GM23338 (cell line): Measurements from ENCODE around the gene RIBC2. TPM values are rescaled to one million over a fixed set of nuclear protein-coding genes. Genes with fewer than 3 reads are reported as not detected.

ENCODE experiments used
- ATAC-seq: fragments of 200-7000 bp; cut with Tn5 transposase; 3 replicates; pipeline ENCODE4 v1.9.1; 2020
- DNase-seq: peaks from one replicate; pipeline ENCODE4 v3.0.0-alpha.2; 2015; ENCODE audit warnings: low spot score
- H2AFZ ChIP-seq: fragments of 200-600 bp; sonication (generic); 2 replicates; pipeline ENCODE4 v1.8.0; 2016; ENCODE audit warnings: antibody characterized with exemption, mild to moderate bottlenecking, moderate library complexity
- H3F3A ChIP-seq: fragments of 200-600 bp; sonication (generic); replicated peaks from 2 replicates; pipeline ENCODE4 v1.8.0; 2017; ENCODE audit warnings: antibody characterized with exemption, mixed run types, low read depth
- H3K27ac ChIP-seq: fragments of 200-600 bp; sonication (generic); 2 replicates; pipeline ENCODE4 v1.6.1; 2016; ENCODE audit warnings: low read depth
- H3K27me3 ChIP-seq: fragments of 200-600 bp; sonication (generic); 2 replicates; pipeline ENCODE4 v1.8.0; 2016; ENCODE audit warnings: mild to moderate bottlenecking, mixed run types, moderate library complexity; ENCODE audit not compliant: insufficient read depth
- H3K36me3 ChIP-seq: fragments of 200-600 bp; sonication (generic); 2 replicates; pipeline ENCODE4 v1.8.0; 2016; ENCODE audit warnings: mild to moderate bottlenecking; ENCODE audit not compliant: insufficient read depth
- H3K4me1 ChIP-seq: fragments of 200-600 bp; sonication (generic); 2 replicates; pipeline ENCODE4 v1.8.0; 2016; ENCODE audit warnings: mild to moderate bottlenecking, moderate library complexity; ENCODE audit not compliant: insufficient read depth
- H3K4me2 ChIP-seq: fragments of 200-600 bp; sonication (generic); 2 replicates; pipeline ENCODE4 v1.7.1; 2017; ENCODE audit warnings: mixed run types
- H3K4me3 ChIP-seq: fragments of 200-600 bp; sonication (generic); 2 replicates; pipeline ENCODE4 v1.6.1; 2016; ENCODE audit warnings: mixed run types
- H3K79me2 ChIP-seq: fragments of 200-600 bp; sonication (generic); replicated peaks from 2 replicates; pipeline ENCODE4 v1.8.0; 2017; ENCODE audit warnings: mild to moderate bottlenecking; ENCODE audit not compliant: insufficient read depth
- H3K9me2 ChIP-seq: fragments of 200-600 bp; sonication (generic); 2 replicates; pipeline ENCODE4 v1.8.0; 2017; ENCODE audit not compliant: insufficient read depth
- H4K20me1 ChIP-seq: fragments of 200-600 bp; sonication (generic); replicated peaks from 2 replicates; pipeline ENCODE4 v1.8.0; 2017; ENCODE audit warnings: mild to moderate bottlenecking; ENCODE audit not compliant: insufficient read depth
- H3K27ac Mint-ChIP-seq: 2 replicates; pipeline ENCODE4 v1.8.0; 2020; ENCODE audit warnings: inconsistent platforms, mild to moderate bottlenecking, moderate library complexity, mixed read lengths
- H3K27me3 Mint-ChIP-seq: 3 replicates; pipeline ENCODE4 v1.8.0; 2022; ENCODE audit warnings: low read depth, mild to moderate bottlenecking, moderate library complexity, mixed read lengths, inconsistent platforms; ENCODE audit not compliant: insufficient read depth, poor library complexity
- H3K36me3 Mint-ChIP-seq: 3 replicates; pipeline ENCODE4 v1.8.0; 2021; ENCODE audit warnings: low read depth, mild to moderate bottlenecking, inconsistent platforms, moderate library complexity, mixed read lengths
- H3K4me1 Mint-ChIP-seq: 3 replicates; pipeline ENCODE4 v1.8.0; 2020; ENCODE audit warnings: mild to moderate bottlenecking, inconsistent platforms, mixed read lengths
- H3K4me3 Mint-ChIP-seq: 3 replicates; pipeline ENCODE4 v1.8.0; 2021; ENCODE audit warnings: moderate library complexity, mild to moderate bottlenecking, inconsistent platforms, mixed read lengths
- H3K9me3 Mint-ChIP-seq: 3 replicates; pipeline ENCODE4 v1.8.0; 2020; ENCODE audit warnings: moderate library complexity, mild to moderate bottlenecking, inconsistent platforms, mixed read lengths
- CREB1 ChIP-seq: fragments of 250-450 bp; sonication (Bioruptor Pico); IDR thresholded peaks from 2 replicates; pipeline ENCODE4 v1.5.0; 2020; ENCODE audit warnings: low read depth, mild to moderate bottlenecking, moderate library complexity
- EZH2 ChIP-seq: fragments of 200-600 bp; sonication (generic); IDR thresholded peaks from one replicate; pipeline ENCODE4 v1.8.0; 2017; ENCODE audit warnings: antibody characterized with exemption, mild to moderate bottlenecking, low read depth; ENCODE audit not compliant: unreplicated experiment
- EZH2phosphoT487 ChIP-seq: fragments of 200-600 bp; sonication (generic); IDR thresholded peaks from one replicate; pipeline ENCODE4 v1.8.1; 2018; ENCODE audit warnings: antibody characterized with exemption; ENCODE audit not compliant: unreplicated experiment
- JUNB ChIP-seq: IDR thresholded peaks from one replicate; pipeline ENCODE4 v1.6.1; 2016; ENCODE audit warnings: antibody characterized with exemption; ENCODE audit not compliant: unreplicated experiment
- NANOG ChIP-seq: IDR thresholded peaks from 2 replicates; pipeline ENCODE4 v1.6.1; 2016; ENCODE audit warnings: antibody characterized with exemption, borderline replicate concordance
- POLR2AphosphoS5 ChIP-seq: IDR thresholded peaks from 2 replicates; pipeline ENCODE4 v1.6.1; 2016; ENCODE audit warnings: antibody characterized with exemption, low read depth
- STAT1 ChIP-seq: IDR thresholded peaks from one replicate; pipeline ENCODE4 v1.6.1; 2016; ENCODE audit warnings: antibody characterized with exemption; ENCODE audit not compliant: unreplicated experiment
- ZNF114 ChIP-seq: fragments of 250-450 bp; sonication (Bioruptor Pico); IDR thresholded peaks from 2 replicates; pipeline ENCODE4 v1.5.0; 2020; ENCODE audit warnings: mild to moderate bottlenecking, moderate library complexity
- ZNF331 ChIP-seq: fragments of 250-450 bp; sonication (Bioruptor Pico); IDR thresholded peaks from 2 replicates; pipeline ENCODE4 v1.5.0; 2020; ENCODE audit warnings: low read depth, mild to moderate bottlenecking, moderate library complexity
- polyA plus RNA-seq: library from polyadenylated mRNA; unstranded; fragments of >200 nt; fragmentation: Nextera tagmentation; extraction: Ambion mirVana; gene quantifications from 2 replicates; pipeline ENCODE4 v1.2.1, GENCODE V29; 2016
- total RNA-seq: library from RNA; depleted of rRNA; stranded (reverse); fragments of >200 nt; shearing (Covaris generic); gene quantifications from 2 replicates; pipeline ENCODE4 v1.2.3, GENCODE V29; 2014
- TF ChIP-seq, protein P1 (sequence below): IDR thresholded peaks from 2 replicates; pipeline ENCODE4 v1.6.1; 2016; ENCODE audit warnings: antibody characterized with exemption
- TF ChIP-seq, protein P2 (sequence below): fragments of 250-450 bp; sonication (Bioruptor Pico); IDR thresholded peaks from 2 replicates; pipeline ENCODE4 v1.5.0; 2020; ENCODE audit warnings: mild to moderate bottlenecking, moderate library complexity
- TF ChIP-seq, protein P3 (sequence below), 2 experiments: fragments of 200-600 bp in 1 of 2; sonication (generic) in 1 of 2; conservative IDR thresholded peaks; 2 replicates each; pipeline versions ENCODE4 v1.5.1 to v1.6.1; 2016 to 2017; ENCODE audit warnings: antibody characterized with exemption in 2 of 2, low read depth in 2 of 2, mild to moderate bottlenecking in 2 of 2, moderate library complexity in 1 of 2
- TF ChIP-seq, protein P4 (sequence below): IDR thresholded peaks from one replicate; pipeline ENCODE4 v1.6.1; 2018; ENCODE audit warnings: antibody characterized with exemption; ENCODE audit not compliant: unreplicated experiment

The RIBC2 gene
- total and polyA plus RNA-seq, 2 experiments from 2014 or later = 2.2 to 2.8 TPM

DNA sequence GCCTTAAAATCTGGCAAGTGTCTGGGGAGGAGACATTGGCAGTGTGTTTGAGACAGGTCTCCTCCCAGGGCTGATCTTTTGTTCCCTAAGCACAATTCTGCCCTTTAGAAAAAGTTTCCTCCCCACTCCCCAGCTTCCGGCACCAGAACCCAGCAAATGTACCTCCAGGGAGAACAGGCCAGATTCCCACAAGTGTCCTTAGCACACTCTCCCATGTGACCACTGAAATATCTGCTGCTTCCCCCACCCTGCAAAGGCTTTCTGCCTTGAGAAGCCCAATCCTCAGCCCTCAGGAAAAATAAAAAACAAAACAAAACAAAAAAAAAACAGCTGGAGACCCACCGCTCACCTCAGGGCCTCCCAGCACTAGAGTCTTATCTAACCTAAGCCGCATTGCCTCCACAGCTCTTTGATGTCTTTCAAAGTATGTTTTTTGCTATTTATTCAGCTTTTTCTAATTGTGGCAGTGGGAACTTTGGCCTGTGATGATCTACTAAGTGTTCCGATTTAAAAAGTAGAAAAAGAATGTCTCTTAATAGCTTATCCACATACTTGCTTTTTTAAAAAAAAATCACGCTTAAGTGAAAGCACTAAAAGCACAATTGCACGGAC lies 60.2 kb downstream of the RIBC2 start:
- H3K27me3 Mint-ChIP-seq = peaks cover 9% of the 10 kb centered on the region
- no peak for DNase-seq
- Histone ChIP-seq H3K9me2 (no peaks in the 10 kb centered on the region), H2AFZ (peak overlapping the region; percentile 87; the same call in 1 of the 2 replicates), H3K79me2 (no peaks in the 10 kb centered on the region), H3K4me3 (no peak overlapping the region), H3K4me2 (no peak overlapping the region), H3K27me3 (no peaks in the 10 kb centered on the region), H3K4me1 (peaks cover 21% of the 10 kb centered on the region), H3K27ac (no peak overlapping the region), H4K20me1 (no peaks in the 10 kb centered on the region), H3F3A (no peaks in the 10 kb centered on the region), H3K36me3 (no peaks in the 10 kb centered on the region)
- H3K36me3 Mint-ChIP-seq = no peaks in the 10 kb centered on the region
- H3K9me3 Mint-ChIP-seq = no peaks in the 10 kb centered on the region
- peaks cover 18% of the 10 kb centered on the region for H3K4me1 Mint-ChIP-seq
- H3K4me3 Mint-ChIP-seq = no peak overlapping the region
- TF ChIP-seq POLR2AphosphoS5 = no peak
- TF ChIP-seq, protein P1, sequence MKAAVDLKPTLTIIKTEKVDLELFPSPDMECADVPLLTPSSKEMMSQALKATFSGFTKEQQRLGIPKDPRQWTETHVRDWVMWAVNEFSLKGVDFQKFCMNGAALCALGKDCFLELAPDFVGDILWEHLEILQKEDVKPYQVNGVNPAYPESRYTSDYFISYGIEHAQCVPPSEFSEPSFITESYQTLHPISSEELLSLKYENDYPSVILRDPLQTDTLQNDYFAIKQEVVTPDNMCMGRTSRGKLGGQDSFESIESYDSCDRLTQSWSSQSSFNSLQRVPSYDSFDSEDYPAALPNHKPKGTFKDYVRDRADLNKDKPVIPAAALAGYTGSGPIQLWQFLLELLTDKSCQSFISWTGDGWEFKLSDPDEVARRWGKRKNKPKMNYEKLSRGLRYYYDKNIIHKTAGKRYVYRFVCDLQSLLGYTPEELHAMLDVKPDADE = no peak
- no peak for TF ChIP-seq ZNF331 (CRISPR knock-in tag)
- no peak for TF ChIP-seq EZH2phosphoT487
- no peak for TF ChIP-seq EZH2
- TF ChIP-seq ZNF114 (CRISPR knock-in tag) = no peak
- TF ChIP-seq STAT1 = no peak
- TF ChIP-seq, protein P2, sequence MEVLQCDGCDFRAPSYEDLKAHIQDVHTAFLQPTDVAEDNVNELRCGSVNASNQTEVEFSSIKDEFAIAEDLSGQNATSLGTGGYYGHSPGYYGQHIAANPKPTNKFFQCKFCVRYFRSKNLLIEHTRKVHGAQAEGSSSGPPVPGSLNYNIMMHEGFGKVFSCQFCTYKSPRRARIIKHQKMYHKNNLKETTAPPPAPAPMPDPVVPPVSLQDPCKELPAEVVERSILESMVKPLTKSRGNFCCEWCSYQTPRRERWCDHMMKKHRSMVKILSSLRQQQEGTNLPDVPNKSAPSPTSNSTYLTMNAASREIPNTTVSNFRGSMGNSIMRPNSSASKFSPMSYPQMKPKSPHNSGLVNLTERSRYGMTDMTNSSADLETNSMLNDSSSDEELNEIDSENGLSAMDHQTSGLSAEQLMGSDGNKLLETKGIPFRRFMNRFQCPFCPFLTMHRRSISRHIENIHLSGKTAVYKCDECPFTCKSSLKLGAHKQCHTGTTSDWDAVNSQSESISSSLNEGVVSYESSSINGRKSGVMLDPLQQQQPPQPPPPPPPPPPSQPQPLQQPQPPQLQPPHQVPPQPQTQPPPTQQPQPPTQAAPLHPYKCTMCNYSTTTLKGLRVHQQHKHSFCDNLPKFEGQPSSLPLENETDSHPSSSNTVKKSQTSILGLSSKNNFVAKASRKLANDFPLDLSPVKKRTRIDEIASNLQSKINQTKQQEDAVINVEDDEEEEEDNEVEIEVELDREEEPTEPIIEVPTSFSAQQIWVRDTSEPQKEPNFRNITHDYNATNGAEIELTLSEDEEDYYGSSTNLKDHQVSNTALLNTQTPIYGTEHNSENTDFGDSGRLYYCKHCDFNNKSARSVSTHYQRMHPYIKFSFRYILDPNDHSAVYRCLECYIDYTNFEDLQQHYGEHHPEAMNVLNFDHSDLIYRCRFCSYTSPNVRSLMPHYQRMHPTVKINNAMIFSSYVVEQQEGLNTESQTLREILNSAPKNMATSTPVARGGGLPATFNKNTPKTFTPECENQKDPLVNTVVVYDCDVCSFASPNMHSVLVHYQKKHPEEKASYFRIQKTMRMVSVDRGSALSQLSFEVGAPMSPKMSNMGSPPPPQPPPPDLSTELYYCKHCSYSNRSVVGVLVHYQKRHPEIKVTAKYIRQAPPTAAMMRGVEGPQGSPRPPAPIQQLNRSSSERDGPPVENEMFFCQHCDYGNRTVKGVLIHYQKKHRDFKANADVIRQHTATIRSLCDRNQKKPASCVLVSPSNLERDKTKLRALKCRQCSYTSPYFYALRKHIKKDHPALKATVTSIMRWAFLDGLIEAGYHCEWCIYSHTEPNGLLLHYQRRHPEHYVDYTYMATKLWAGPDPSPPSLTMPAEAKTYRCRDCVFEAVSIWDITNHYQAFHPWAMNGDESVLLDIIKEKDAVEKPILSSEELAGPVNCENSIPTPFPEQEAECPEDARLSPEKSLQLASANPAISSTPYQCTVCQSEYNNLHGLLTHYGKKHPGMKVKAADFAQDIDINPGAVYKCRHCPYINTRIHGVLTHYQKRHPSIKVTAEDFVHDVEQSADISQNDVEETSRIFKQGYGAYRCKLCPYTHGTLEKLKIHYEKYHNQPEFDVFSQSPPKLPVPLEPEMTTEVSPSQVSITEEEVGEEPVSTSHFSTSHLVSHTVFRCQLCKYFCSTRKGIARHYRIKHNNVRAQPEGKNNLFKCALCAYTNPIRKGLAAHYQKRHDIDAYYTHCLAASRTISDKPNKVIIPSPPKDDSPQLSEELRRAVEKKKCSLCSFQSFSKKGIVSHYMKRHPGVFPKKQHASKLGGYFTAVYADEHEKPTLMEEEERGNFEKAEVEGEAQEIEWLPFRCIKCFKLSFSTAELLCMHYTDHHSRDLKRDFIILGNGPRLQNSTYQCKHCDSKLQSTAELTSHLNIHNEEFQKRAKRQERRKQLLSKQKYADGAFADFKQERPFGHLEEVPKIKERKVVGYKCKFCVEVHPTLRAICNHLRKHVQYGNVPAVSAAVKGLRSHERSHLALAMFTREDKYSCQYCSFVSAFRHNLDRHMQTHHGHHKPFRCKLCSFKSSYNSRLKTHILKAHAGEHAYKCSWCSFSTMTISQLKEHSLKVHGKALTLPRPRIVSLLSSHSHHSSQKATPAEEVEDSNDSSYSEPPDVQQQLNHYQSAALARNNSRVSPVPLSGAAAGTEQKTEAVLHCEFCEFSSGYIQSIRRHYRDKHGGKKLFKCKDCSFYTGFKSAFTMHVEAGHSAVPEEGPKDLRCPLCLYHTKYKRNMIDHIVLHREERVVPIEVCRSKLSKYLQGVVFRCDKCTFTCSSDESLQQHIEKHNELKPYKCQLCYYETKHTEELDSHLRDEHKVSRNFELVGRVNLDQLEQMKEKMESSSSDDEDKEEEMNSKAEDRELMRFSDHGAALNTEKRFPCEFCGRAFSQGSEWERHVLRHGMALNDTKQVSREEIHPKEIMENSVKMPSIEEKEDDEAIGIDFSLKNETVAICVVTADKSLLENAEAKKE (CRISPR knock-in tag) = no peak
- TF ChIP-seq, protein P3, sequence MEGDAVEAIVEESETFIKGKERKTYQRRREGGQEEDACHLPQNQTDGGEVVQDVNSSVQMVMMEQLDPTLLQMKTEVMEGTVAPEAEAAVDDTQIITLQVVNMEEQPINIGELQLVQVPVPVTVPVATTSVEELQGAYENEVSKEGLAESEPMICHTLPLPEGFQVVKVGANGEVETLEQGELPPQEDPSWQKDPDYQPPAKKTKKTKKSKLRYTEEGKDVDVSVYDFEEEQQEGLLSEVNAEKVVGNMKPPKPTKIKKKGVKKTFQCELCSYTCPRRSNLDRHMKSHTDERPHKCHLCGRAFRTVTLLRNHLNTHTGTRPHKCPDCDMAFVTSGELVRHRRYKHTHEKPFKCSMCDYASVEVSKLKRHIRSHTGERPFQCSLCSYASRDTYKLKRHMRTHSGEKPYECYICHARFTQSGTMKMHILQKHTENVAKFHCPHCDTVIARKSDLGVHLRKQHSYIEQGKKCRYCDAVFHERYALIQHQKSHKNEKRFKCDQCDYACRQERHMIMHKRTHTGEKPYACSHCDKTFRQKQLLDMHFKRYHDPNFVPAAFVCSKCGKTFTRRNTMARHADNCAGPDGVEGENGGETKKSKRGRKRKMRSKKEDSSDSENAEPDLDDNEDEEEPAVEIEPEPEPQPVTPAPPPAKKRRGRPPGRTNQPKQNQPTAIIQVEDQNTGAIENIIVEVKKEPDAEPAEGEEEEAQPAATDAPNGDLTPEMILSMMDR (conservative IDR thresholded peaks at IDR 0.05; ENCODE audit: low read depth in 2 of 2) = no peak
- no peak for TF ChIP-seq JUNB
- no peak for TF ChIP-seq NANOG
- TF ChIP-seq CREB1 (CRISPR knock-in tag) = no peak
- TF ChIP-seq, protein P4, sequence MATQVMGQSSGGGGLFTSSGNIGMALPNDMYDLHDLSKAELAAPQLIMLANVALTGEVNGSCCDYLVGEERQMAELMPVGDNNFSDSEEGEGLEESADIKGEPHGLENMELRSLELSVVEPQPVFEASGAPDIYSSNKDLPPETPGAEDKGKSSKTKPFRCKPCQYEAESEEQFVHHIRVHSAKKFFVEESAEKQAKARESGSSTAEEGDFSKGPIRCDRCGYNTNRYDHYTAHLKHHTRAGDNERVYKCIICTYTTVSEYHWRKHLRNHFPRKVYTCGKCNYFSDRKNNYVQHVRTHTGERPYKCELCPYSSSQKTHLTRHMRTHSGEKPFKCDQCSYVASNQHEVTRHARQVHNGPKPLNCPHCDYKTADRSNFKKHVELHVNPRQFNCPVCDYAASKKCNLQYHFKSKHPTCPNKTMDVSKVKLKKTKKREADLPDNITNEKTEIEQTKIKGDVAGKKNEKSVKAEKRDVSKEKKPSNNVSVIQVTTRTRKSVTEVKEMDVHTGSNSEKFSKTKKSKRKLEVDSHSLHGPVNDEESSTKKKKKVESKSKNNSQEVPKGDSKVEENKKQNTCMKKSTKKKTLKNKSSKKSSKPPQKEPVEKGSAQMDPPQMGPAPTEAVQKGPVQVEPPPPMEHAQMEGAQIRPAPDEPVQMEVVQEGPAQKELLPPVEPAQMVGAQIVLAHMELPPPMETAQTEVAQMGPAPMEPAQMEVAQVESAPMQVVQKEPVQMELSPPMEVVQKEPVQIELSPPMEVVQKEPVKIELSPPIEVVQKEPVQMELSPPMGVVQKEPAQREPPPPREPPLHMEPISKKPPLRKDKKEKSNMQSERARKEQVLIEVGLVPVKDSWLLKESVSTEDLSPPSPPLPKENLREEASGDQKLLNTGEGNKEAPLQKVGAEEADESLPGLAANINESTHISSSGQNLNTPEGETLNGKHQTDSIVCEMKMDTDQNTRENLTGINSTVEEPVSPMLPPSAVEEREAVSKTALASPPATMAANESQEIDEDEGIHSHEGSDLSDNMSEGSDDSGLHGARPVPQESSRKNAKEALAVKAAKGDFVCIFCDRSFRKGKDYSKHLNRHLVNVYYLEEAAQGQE = no peak
- peak overlapping the region; percentile 50; the same call in 1 of the 2 replicates for H3K27ac Mint-ChIP-seq
- ATAC-seq = no peak
